WTC11 (cell line): ENCODE measurements around the gene SPEN. TPM values are rescaled to one million over a fixed set of nuclear protein-coding genes. Genes with fewer than 3 reads are reported as not detected.

ENCODE experiments used
- ATAC-seq: fragments of 200-7000 bp; cut with Tn5 transposase; 2 replicates; pipeline ENCODE4 v1.10.0; 2021; ENCODE audit warnings: mild to moderate bottlenecking, moderate library complexity
- CTCF ChIA-PET: fragments of 300-600 bp; sonication (Branson Sonifier 250); formaldehyde crosslinking; loops from one replicate; lab custom pipeline; 2021; ENCODE audit warnings: antibody characterized with exemption; lab: Charles Lee
- POLR2A ChIA-PET: fragments of 350-600 bp; sonication (Branson Sonifier 250); formaldehyde crosslinking; loops from one replicate; lab custom pipeline; 2021; ENCODE audit warnings: antibody characterized with exemption; lab: Charles Lee
- DNase-seq: peaks from one replicate; pipeline ENCODE4 v3.0.0; 2021; ENCODE audit warnings: low spot score
- H3K27ac Mint-ChIP-seq: 2 replicates; pipeline ENCODE4 v1.8.0; 2021; ENCODE audit warnings: mixed read lengths
- H3K27me3 Mint-ChIP-seq: 2 replicates; pipeline ENCODE4 v1.8.0; 2021; ENCODE audit warnings: low read depth, mild to moderate bottlenecking, moderate library complexity, mixed read lengths
- H3K36me3 Mint-ChIP-seq: 2 replicates; pipeline ENCODE4 v1.8.0; 2021; ENCODE audit warnings: mixed read lengths
- H3K4me1 Mint-ChIP-seq: 2 replicates; pipeline ENCODE4 v1.8.0; 2022; ENCODE audit warnings: mixed read lengths
- H3K4me3 Mint-ChIP-seq: 2 replicates; pipeline ENCODE4 v1.8.0; 2021; ENCODE audit warnings: mild to moderate bottlenecking, moderate library complexity, mixed read lengths
- H3K9me3 Mint-ChIP-seq: 2 replicates; pipeline ENCODE4 v1.8.0; 2021; ENCODE audit warnings: mixed read lengths
- CDX4 ChIP-seq: fragments of 250-450 bp; sonication (Bioruptor Pico); IDR thresholded peaks from 2 replicates; pipeline ENCODE4 v1.9.0; 2021; ENCODE audit warnings: moderate library complexity, mild to moderate bottlenecking, inconsistent platforms, borderline replicate concordance
- ELF4 ChIP-seq: sonication (generic); formaldehyde crosslinking; IDR thresholded peaks from 2 replicates; pipeline ENCODE4 v1.8.1; 2022; ENCODE audit warnings: low read depth, mild to moderate bottlenecking, moderate library complexity, missing genetic modification reagents
- GABPB1 ChIP-seq: sonication (generic); formaldehyde crosslinking; IDR thresholded peaks from 2 replicates; pipeline ENCODE4 v1.8.1; 2023; ENCODE audit warnings: mild to moderate bottlenecking, missing genetic modification reagents
- OVOL2 ChIP-seq: fragments of 250-450 bp; sonication (Bioruptor Pico); IDR thresholded peaks from 2 replicates; pipeline ENCODE4 v1.9.0; 2021; ENCODE audit warnings: mild to moderate bottlenecking, borderline replicate concordance
- PREB ChIP-seq: sonication (generic); formaldehyde crosslinking; IDR thresholded peaks from 2 replicates; pipeline ENCODE4 v1.8.1; 2022; ENCODE audit warnings: mild to moderate bottlenecking, missing genetic modification reagents, moderate library complexity, borderline replicate concordance
- PRRX2 ChIP-seq: fragments of 250-450 bp; sonication (Bioruptor Pico); IDR thresholded peaks from 2 replicates; pipeline ENCODE4 v1.8.0; 2021; ENCODE audit warnings: mild to moderate bottlenecking
- STAT6 ChIP-seq: sonication (generic); formaldehyde crosslinking; conservative IDR thresholded peaks from 2 replicates; pipeline ENCODE4 v1.8.1; 2023; ENCODE audit warnings: mild to moderate bottlenecking, low read depth, missing genetic modification reagents, moderate library complexity
- USF2 ChIP-seq: sonication (generic); formaldehyde crosslinking; IDR thresholded peaks from 2 replicates; pipeline ENCODE4 v1.8.1; 2023; ENCODE audit warnings: mild to moderate bottlenecking, missing genetic modification reagents, moderate library complexity
- ZBTB43 ChIP-seq: sonication (generic); formaldehyde crosslinking; IDR thresholded peaks from 2 replicates; pipeline ENCODE4 v1.8.1; 2023; ENCODE audit warnings: mild to moderate bottlenecking, missing genetic modification reagents
- ZMAT4 ChIP-seq: fragments of 250-450 bp; sonication (Bioruptor Pico); IDR thresholded peaks from 2 replicates; pipeline ENCODE4 v1.9.0; 2021; ENCODE audit warnings: mild to moderate bottlenecking
- ZNF416 ChIP-seq: fragments of 250-450 bp; sonication (Bioruptor Pico); IDR thresholded peaks from 2 replicates; pipeline ENCODE4 v1.9.0; 2021; ENCODE audit warnings: mild to moderate bottlenecking, inconsistent platforms
- total RNA-seq: library from RNA; stranded (reverse); gene quantifications from 3 replicates; pipeline ENCODE4 v1.2.3, GENCODE V29; 2021
- TF ChIP-seq, protein P1 (sequence below): fragments of 250-450 bp; sonication (Bioruptor Pico); IDR thresholded peaks from 2 replicates; pipeline ENCODE4 v2.1.2; 2022; ENCODE audit warnings: mild to moderate bottlenecking, moderate library complexity
- TF ChIP-seq, protein P2 (sequence below): fragments of 250-450 bp; sonication (Bioruptor Pico); IDR thresholded peaks from 2 replicates; pipeline ENCODE4 v1.8.0; 2021; ENCODE audit warnings: mild to moderate bottlenecking
- TF ChIP-seq, protein P3 (sequence below): sonication (generic); formaldehyde crosslinking; IDR thresholded peaks from 2 replicates; pipeline ENCODE4 v1.8.0; 2022; ENCODE audit warnings: missing genetic modification reagents
- TF ChIP-seq, protein P4 (sequence below): sonication (generic); formaldehyde crosslinking; IDR thresholded peaks from 2 replicates; pipeline ENCODE4 v1.8.1; 2023; ENCODE audit warnings: mild to moderate bottlenecking, missing genetic modification reagents, borderline replicate concordance
- TF ChIP-seq, protein P5 (sequence below): sonication (generic); formaldehyde crosslinking; IDR thresholded peaks from 2 replicates; pipeline ENCODE4 v1.8.0; 2022; ENCODE audit warnings: mild to moderate bottlenecking, missing genetic modification reagents

Gene SPEN
- total RNA-seq, 1 experiment from 2014 or later = 48.8 TPM

- TF ChIP-seq ZBTB43 (CRISPR knock-in tag) (no peak), CDX4 (no peak), ZNF416 (CRISPR knock-in tag) (no peak), OVOL2 (CRISPR knock-in tag) (no peak), ZMAT4 (CRISPR knock-in tag) (no peak), USF2 (CRISPR knock-in tag) (no peak), GABPB1 (CRISPR knock-in tag) (no peak), STAT6 (no peak), PREB (CRISPR knock-in tag) (no peak), PRRX2 (CRISPR knock-in tag) (no peak)
- TF ChIP-seq, protein P1, sequence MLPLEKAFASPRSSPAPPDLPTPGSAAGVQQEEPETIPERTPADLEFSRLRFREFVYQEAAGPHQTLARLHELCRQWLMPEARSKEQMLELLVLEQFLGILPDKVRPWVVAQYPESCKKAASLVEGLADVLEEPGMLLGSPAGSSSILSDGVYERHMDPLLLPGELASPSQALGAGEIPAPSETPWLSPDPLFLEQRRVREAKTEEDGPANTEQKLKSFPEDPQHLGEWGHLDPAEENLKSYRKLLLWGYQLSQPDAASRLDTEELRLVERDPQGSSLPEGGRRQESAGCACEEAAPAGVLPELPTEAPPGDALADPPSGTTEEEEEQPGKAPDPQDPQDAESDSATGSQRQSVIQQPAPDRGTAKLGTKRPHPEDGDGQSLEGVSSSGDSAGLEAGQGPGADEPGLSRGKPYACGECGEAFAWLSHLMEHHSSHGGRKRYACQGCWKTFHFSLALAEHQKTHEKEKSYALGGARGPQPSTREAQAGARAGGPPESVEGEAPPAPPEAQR = no peak
- TF ChIP-seq, protein P2, sequence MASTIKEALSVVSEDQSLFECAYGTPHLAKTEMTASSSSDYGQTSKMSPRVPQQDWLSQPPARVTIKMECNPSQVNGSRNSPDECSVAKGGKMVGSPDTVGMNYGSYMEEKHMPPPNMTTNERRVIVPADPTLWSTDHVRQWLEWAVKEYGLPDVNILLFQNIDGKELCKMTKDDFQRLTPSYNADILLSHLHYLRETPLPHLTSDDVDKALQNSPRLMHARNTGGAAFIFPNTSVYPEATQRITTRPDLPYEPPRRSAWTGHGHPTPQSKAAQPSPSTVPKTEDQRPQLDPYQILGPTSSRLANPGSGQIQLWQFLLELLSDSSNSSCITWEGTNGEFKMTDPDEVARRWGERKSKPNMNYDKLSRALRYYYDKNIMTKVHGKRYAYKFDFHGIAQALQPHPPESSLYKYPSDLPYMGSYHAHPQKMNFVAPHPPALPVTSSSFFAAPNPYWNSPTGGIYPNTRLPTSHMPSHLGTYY (CRISPR knock-in tag) = no peak
- TF ChIP-seq, all 79 proteins: peak for 0
Measured at GRCh38 chr1:15804060-15804459, 43.4 kb upstream of the SPEN start (continued).

GRCh38 chr1:15807121-15807520 lies 40.4 kb upstream of the SPEN start:
- no peak overlapping the region for H3K27ac Mint-ChIP-seq
- DNase-seq (no peak), ATAC-seq (no peak)
- no peaks in the 10 kb centered on the region for H3K9me3 Mint-ChIP-seq
- ChIA-PET CTCF (interaction anchor here (0.6 to 1.2 kb wide), 3 partner anchors 8 to 15 kb away, joined by 3 to 4 read pairs (median 3); no protein-coding TSS in a partner anchor), POLR2A (interaction anchor here (0.5 kb wide), 1 partner anchor 58 kb away, joined by 3 read pairs; no protein-coding TSS in a partner anchor)
- H3K4me1 Mint-ChIP-seq = peaks cover 5% of the 10 kb centered on the region
- H3K36me3 Mint-ChIP-seq = no peaks in the 10 kb centered on the region
- no peaks in the 10 kb centered on the region; the same call in 1 of the 2 replicates for H3K27me3 Mint-ChIP-seq
- H3K4me3 Mint-ChIP-seq = no peak overlapping the region
- no peak for TF ChIP-seq ELF4 (CRISPR knock-in tag)
- TF ChIP-seq, protein P3, sequence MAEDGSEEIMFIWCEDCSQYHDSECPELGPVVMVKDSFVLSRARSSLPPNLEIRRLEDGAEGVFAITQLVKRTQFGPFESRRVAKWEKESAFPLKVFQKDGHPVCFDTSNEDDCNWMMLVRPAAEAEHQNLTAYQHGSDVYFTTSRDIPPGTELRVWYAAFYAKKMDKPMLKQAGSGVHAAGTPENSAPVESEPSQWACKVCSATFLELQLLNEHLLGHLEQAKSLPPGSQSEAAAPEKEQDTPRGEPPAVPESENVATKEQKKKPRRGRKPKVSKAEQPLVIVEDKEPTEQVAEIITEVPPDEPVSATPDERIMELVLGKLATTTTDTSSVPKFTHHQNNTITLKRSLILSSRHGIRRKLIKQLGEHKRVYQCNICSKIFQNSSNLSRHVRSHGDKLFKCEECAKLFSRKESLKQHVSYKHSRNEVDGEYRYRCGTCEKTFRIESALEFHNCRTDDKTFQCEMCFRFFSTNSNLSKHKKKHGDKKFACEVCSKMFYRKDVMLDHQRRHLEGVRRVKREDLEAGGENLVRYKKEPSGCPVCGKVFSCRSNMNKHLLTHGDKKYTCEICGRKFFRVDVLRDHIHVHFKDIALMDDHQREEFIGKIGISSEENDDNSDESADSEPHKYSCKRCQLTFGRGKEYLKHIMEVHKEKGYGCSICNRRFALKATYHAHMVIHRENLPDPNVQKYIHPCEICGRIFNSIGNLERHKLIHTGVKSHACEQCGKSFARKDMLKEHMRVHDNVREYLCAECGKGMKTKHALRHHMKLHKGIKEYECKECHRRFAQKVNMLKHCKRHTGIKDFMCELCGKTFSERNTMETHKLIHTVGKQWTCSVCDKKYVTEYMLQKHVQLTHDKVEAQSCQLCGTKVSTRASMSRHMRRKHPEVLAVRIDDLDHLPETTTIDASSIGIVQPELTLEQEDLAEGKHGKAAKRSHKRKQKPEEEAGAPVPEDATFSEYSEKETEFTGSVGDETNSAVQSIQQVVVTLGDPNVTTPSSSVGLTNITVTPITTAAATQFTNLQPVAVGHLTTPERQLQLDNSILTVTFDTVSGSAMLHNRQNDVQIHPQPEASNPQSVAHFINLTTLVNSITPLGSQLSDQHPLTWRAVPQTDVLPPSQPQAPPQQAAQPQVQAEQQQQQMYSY (CRISPR knock-in tag) = no peak
- TF ChIP-seq, protein P4, sequence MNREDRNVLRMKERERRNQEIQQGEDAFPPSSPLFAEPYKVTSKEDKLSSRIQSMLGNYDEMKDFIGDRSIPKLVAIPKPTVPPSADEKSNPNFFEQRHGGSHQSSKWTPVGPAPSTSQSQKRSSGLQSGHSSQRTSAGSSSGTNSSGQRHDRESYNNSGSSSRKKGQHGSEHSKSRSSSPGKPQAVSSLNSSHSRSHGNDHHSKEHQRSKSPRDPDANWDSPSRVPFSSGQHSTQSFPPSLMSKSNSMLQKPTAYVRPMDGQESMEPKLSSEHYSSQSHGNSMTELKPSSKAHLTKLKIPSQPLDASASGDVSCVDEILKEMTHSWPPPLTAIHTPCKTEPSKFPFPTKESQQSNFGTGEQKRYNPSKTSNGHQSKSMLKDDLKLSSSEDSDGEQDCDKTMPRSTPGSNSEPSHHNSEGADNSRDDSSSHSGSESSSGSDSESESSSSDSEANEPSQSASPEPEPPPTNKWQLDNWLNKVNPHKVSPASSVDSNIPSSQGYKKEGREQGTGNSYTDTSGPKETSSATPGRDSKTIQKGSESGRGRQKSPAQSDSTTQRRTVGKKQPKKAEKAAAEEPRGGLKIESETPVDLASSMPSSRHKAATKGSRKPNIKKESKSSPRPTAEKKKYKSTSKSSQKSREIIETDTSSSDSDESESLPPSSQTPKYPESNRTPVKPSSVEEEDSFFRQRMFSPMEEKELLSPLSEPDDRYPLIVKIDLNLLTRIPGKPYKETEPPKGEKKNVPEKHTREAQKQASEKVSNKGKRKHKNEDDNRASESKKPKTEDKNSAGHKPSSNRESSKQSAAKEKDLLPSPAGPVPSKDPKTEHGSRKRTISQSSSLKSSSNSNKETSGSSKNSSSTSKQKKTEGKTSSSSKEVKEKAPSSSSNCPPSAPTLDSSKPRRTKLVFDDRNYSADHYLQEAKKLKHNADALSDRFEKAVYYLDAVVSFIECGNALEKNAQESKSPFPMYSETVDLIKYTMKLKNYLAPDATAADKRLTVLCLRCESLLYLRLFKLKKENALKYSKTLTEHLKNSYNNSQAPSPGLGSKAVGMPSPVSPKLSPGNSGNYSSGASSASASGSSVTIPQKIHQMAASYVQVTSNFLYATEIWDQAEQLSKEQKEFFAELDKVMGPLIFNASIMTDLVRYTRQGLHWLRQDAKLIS (CRISPR knock-in tag) = no peak
- TF ChIP-seq, protein P5, sequence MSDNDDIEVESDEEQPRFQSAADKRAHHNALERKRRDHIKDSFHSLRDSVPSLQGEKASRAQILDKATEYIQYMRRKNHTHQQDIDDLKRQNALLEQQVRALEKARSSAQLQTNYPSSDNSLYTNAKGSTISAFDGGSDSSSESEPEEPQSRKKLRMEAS (CRISPR knock-in tag) = no peak
